ENCODE data around the gene SCRN1. TPM values are rescaled to one million over a fixed set of nuclear protein-coding genes. Genes with fewer than 3 reads are reported as not detected.

Gene SCRN1
- total RNA-seq, 4 donors from 2014 or later, result 63.6 to 105 (median 83.8) TPM

DNA sequence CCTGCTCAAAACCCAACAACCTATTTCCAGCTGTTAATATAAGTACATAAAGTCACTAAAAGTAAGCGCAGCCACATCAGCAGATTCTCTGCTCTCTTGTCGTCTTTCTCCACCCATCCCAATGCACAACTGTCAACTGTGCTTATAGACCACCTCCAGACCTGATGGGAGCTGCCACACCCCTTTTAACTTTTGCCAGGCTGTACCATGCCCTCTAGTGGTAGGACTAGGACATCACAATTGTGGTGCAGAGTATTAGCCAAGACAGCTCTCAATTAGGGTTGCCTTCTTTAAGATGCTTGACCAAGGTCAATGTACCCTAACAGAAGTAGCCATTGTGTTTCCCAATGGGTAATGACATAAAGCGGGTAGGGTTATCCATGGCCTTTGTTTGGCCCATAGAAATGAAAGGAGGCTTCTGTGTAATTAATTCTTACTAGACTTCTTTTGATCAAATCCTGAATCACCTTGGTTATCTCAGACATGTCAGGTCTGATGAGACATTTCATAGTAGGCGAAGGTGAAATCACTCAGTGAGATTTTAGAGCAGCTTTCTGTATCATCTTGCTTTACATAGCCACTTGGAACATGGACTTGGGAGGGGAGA is 68.1 kb downstream of the SCRN1 start:
- DNase-seq (ENCODE audit: extremely low spot score), result peak; percentile 91
- H3K27ac ChIP-seq (replicated peaks in 1 of 4), result no peak overlapping the region
- H3K36me3 ChIP-seq, result peaks cover 6 to 55% (median 23%) of the 10 kb centered on the region in 4 donors
- no peak overlapping the region for H3K4me3 ChIP-seq
- TF ChIP-seq POLR2AphosphoS5 (IDR thresholded peaks at IDR 0.05) (peak in 1 of 2 donors; percentile 31), POLR2A (IDR thresholded peaks at IDR 0.05; ENCODE audit: low read depth) (no peak), EP300 (IDR thresholded peaks at IDR 0.05) (no peak)
- TF ChIP-seq, protein P1, sequence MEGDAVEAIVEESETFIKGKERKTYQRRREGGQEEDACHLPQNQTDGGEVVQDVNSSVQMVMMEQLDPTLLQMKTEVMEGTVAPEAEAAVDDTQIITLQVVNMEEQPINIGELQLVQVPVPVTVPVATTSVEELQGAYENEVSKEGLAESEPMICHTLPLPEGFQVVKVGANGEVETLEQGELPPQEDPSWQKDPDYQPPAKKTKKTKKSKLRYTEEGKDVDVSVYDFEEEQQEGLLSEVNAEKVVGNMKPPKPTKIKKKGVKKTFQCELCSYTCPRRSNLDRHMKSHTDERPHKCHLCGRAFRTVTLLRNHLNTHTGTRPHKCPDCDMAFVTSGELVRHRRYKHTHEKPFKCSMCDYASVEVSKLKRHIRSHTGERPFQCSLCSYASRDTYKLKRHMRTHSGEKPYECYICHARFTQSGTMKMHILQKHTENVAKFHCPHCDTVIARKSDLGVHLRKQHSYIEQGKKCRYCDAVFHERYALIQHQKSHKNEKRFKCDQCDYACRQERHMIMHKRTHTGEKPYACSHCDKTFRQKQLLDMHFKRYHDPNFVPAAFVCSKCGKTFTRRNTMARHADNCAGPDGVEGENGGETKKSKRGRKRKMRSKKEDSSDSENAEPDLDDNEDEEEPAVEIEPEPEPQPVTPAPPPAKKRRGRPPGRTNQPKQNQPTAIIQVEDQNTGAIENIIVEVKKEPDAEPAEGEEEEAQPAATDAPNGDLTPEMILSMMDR (IDR thresholded peaks at IDR 0.05), result peak; percentile 83 to 86 (median 84)
- peaks cover 0 to 4% (median 0%) of the 10 kb centered on the region in 4 donors for H3K4me1 ChIP-seq
- intact Hi-C loops (cut with DNase I), result loop anchor here (2.0 to 5.0 kb wide), 2 partner anchors 173 to 284 kb away; no protein-coding TSS in a partner anchor
- no peaks in the 10 kb centered on the region for H3K9me3 ChIP-seq
- 64% methylated on average over 4 of the region's 4 CpGs for WGBS
- no peaks in the 10 kb centered on the region for H3K27me3 ChIP-seq

DNA sequence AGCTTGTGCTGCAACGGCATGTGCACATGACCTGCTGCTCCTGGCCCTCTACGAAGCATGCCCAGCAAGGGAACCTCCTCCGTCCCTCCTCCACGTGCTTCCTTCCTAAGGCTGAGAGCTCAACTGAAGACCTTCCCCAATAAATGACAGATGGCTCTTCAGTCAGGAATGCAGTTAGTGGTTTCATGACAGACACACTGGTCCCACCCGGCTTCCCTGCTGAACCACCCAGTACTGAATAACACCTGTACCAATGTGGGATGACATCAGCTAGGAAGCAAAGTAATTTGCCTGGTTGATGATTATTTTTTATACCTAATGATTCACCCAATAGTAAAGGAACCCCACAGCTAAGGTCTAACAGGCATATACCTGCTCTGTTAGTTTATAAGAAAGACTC is 69.1 kb downstream of the SCRN1 start:
- Histone ChIP-seq H3K36me3 (peaks cover 6 to 48% (median 21%) of the 10 kb centered on the region in 4 donors), H3K9me3 (no peaks in the 10 kb centered on the region), H3K27ac (replicated peaks in 1 of 4) (no peak overlapping the region), H3K4me1 (peaks cover 2 to 13% (median 9%) of the 10 kb centered on the region in 4 donors), H3K27me3 (no peaks in the 10 kb centered on the region), H3K4me3 (no peak overlapping the region)
- WGBS, result 75% methylated on average over 5 of the region's 5 CpGs
- DNase-seq (ENCODE audit: extremely low spot score), result no peak
- intact Hi-C loops (cut with DNase I), result loop anchor here (2.0 to 5.0 kb wide), 2 partner anchors 172 to 283 kb away; no protein-coding TSS in a partner anchor
- TF ChIP-seq, protein P1 (IDR thresholded peaks at IDR 0.05), result no peak
- TF ChIP-seq EP300 (IDR thresholded peaks at IDR 0.05) (no peak), POLR2AphosphoS5 (IDR thresholded peaks at IDR 0.05) (no peak), POLR2A (IDR thresholded peaks at IDR 0.05; ENCODE audit: low read depth) (no peak)

DNA sequence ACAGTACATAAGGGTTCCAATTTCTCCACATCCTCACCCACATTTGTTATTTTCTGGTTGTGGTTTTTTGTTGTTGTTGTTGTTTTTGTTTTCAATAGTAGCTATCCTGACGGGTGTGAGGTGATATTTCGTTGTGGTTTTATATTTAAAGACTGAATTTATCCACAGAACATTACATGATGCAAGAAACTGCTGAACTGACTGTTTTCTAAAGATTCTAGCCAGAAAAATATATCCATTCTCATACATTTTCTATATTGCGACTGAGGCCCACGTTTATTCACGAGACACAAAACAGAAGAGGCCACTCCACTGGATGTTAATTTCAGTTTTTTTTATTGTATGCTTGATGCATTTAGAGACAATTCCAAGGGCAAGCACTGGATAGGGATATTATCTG is 69.8 kb downstream of the SCRN1 start:
- no peak for TF ChIP-seq POLR2A (IDR thresholded peaks at IDR 0.05; ENCODE audit: low read depth)
- TF ChIP-seq EP300 (IDR thresholded peaks at IDR 0.05), result no peak

DNA sequence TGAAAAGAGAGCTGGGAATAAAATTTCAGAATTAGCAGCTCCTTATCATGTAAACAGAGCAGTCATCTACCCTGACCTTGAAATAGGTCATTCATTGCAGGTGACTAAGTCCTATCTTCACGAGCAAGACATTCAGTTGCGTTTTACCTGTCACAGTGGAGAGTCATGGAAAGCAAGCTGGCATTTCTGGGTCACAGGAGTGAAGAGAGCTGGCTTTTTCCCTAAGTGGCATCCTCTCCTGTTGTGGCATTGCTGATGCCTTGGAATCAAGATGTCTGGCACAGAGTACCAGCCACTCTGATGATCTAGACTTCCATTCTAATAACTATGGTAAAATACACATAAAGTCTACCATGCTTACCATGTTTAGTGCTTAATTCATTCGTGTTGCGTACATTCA is 70.8 kb downstream of the SCRN1 start:
- Histone ChIP-seq H3K4me1 (peaks cover 4 to 16% (median 14%) of the 10 kb centered on the region in 4 donors), H3K4me3 (no peak overlapping the region), H3K9me3 (no peaks in the 10 kb centered on the region), H3K27ac (replicated peaks in 1 of 4) (no peak overlapping the region), H3K36me3 (peaks cover 6 to 32% (median 15%) of the 10 kb centered on the region in 4 donors), H3K27me3 (no peaks in the 10 kb centered on the region)
- 90% methylated on average over 4 of the region's 4 CpGs for WGBS
- no peak for TF ChIP-seq EP300 (IDR thresholded peaks at IDR 0.05)
- TF ChIP-seq POLR2A (IDR thresholded peaks at IDR 0.05; ENCODE audit: low read depth), result no peak
- no peak for TF ChIP-seq POLR2AphosphoS5 (IDR thresholded peaks at IDR 0.05)
- TF ChIP-seq, protein P1 (IDR thresholded peaks at IDR 0.05), result no peak
- intact Hi-C loops (cut with DNase I), result no loop called here
- no peak for DNase-seq (ENCODE audit: extremely low spot score)

More for the DNA sequence above, 69.8 kb downstream of the SCRN1 start:
- intact Hi-C loops (cut with DNase I), result loop anchor here (2.0 to 5.0 kb wide), 2 partner anchors 171 to 282 kb away; no protein-coding TSS in a partner anchor
- 90% methylated on average over 5 of the region's 5 CpGs for WGBS
- no peak overlapping the region for H3K4me3 ChIP-seq
- H3K36me3 ChIP-seq, result peaks cover 6 to 41% (median 20%) of the 10 kb centered on the region in 4 donors
- H3K4me1 ChIP-seq, result peaks cover 4 to 16% (median 14%) of the 10 kb centered on the region in 4 donors
- peak; percentile 8 for DNase-seq (ENCODE audit: extremely low spot score)
- no peaks in the 10 kb centered on the region for H3K9me3 ChIP-seq
- no peaks in the 10 kb centered on the region for H3K27me3 ChIP-seq
- H3K27ac ChIP-seq (replicated peaks in 1 of 4), result no peak overlapping the region

DNA sequence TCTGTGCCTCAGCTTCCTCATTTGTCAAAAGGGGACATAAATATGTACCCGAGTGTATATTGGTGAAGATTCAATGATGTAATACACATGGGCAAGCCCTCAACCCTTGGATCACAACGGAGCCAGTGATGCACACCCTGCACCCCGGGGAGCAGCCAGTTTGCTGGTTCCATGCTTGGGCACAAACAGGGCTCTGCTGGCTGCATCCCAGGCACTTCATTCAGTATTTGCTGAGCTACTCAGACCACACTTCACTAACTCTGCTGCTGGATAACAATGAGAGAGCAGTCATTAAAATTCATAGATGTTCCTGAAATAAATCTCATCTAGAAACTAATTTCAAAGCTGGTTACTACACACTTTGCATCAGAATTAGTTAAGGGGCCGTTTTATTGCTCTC is 72.0 kb downstream of the SCRN1 start:
- Histone ChIP-seq H3K27me3 (no peaks in the 10 kb centered on the region), H3K4me1 (peaks cover 4 to 16% (median 14%) of the 10 kb centered on the region in 4 donors), H3K9me3 (no peaks in the 10 kb centered on the region), H3K36me3 (peaks cover 5 to 20% (median 9%) of the 10 kb centered on the region in 4 donors), H3K27ac (replicated peaks in 1 of 4) (no peak overlapping the region), H3K4me3 (no peak overlapping the region)
- peak; percentile 72 for DNase-seq (ENCODE audit: extremely low spot score)
- 83% methylated on average over 2 of the region's 4 CpGs for WGBS
- intact Hi-C loops (cut with DNase I), result no loop called here
- TF ChIP-seq EP300 (IDR thresholded peaks at IDR 0.05), result no peak
- TF ChIP-seq, protein P1 (IDR thresholded peaks at IDR 0.05), result no peak
- TF ChIP-seq POLR2A (IDR thresholded peaks at IDR 0.05; ENCODE audit: low read depth), result no peak
- TF ChIP-seq POLR2AphosphoS5 (IDR thresholded peaks at IDR 0.05), result no peak
